ENCODE measurements around the gene CFD. TPM values are rescaled to one million over a fixed set of nuclear protein-coding genes. Genes with fewer than 3 reads are reported as not detected.

Gene CFD
- polyA plus RNA-seq, 1 donor (not counting 4 experiments of a cell fraction or from before 2014, with no cell fraction given): 0.47 TPM

DNA sequence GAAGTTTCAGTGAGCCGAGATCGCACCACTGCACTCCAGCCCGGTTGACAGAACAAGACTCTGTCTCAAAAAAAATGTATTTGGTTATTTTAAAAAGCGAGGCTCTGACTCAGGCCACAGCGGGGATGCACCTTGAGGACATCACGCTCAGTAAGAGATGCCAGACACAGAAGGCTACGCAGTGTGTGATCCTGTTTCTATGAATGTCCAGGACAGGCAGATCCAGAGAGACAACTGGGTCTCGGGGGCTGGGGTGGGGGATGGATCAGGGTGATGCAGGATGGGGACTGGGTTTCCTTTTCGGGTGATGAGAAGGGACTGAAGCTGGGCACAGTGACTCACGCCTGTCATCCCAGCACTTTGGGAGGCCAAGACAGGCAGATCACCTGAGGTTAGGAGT is 28.1 kb downstream of the CFD start:
- Histone ChIP-seq H3K9me1 (ENCODE audit: control insufficient read depth, extremely low read depth, insufficient read depth, low read length) (no peaks in the 10 kb centered on the region), H3K27me3 (ENCODE audit: control insufficient read depth, extremely low read depth, insufficient read depth, low read length) (no peaks in the 10 kb centered on the region), H3K27ac (ENCODE audit: control insufficient read depth, insufficient read depth, low read length) (no peak overlapping the region), H3K9ac (ENCODE audit: control insufficient read depth, extremely low read depth, insufficient read depth, low read length) (no peak overlapping the region), H3K4me2 (ENCODE audit: control insufficient read depth, extremely low read depth, insufficient read depth, low read depth, low read length) (no peak overlapping the region), H2AFZ (ENCODE audit: control insufficient read depth, low read length) (no peak overlapping the region), H3K9me3 (ENCODE audit: control insufficient read depth, low read depth, low read length) (no peaks in the 10 kb centered on the region), H3K4me3 (ENCODE audit: control insufficient read depth in 2 of 3, extremely low read depth in 1 of 3, insufficient read depth in 2 of 3, low read depth in 1 of 3, low read length in 3 of 3) (no peak overlapping the region), H3K79me2 (ENCODE audit: control insufficient read depth, insufficient read depth, low read length) (no peaks in the 10 kb centered on the region), H3K36me3 (ENCODE audit: control insufficient read depth in 2 of 2, extremely low read depth in 1 of 2, insufficient read depth in 2 of 2, low read length in 2 of 2) (peaks cover 9 to 13% of the 10 kb centered on the region in 2 experiments), H3K4me1 (ENCODE audit: control insufficient read depth, extremely low read depth, insufficient read depth, low read length) (peaks cover 6% of the 10 kb centered on the region), H4K20me1 (ENCODE audit: control insufficient read depth, extremely low read depth, insufficient read depth, low read length) (peaks cover 2% of the 10 kb centered on the region)
- dilution Hi-C loops (cut with MboI; ENCODE audit: extremely low pct_ligation_motif_present, low sequenced_read_pairs): no loop called here
- TF ChIP-seq EZH2 (IDR thresholded peaks at IDR 0.05; ENCODE audit: low read length): no peak
- TF ChIP-seq, protein P1, sequence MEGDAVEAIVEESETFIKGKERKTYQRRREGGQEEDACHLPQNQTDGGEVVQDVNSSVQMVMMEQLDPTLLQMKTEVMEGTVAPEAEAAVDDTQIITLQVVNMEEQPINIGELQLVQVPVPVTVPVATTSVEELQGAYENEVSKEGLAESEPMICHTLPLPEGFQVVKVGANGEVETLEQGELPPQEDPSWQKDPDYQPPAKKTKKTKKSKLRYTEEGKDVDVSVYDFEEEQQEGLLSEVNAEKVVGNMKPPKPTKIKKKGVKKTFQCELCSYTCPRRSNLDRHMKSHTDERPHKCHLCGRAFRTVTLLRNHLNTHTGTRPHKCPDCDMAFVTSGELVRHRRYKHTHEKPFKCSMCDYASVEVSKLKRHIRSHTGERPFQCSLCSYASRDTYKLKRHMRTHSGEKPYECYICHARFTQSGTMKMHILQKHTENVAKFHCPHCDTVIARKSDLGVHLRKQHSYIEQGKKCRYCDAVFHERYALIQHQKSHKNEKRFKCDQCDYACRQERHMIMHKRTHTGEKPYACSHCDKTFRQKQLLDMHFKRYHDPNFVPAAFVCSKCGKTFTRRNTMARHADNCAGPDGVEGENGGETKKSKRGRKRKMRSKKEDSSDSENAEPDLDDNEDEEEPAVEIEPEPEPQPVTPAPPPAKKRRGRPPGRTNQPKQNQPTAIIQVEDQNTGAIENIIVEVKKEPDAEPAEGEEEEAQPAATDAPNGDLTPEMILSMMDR (optimal IDR thresholded peaks at IDR 0.05 in 1 of 3, IDR thresholded peaks at IDR 0.05 in 1 of 3, conservative IDR thresholded peaks at IDR 0.05 in 1 of 3; ENCODE audit: extremely low read depth in 1 of 3, insufficient read depth in 2 of 3, low read length in 3 of 3): no peak
- DNase-seq (ENCODE audit: low read depth, low spot score) (no peak), FAIRE-seq (no peak)

DNA sequence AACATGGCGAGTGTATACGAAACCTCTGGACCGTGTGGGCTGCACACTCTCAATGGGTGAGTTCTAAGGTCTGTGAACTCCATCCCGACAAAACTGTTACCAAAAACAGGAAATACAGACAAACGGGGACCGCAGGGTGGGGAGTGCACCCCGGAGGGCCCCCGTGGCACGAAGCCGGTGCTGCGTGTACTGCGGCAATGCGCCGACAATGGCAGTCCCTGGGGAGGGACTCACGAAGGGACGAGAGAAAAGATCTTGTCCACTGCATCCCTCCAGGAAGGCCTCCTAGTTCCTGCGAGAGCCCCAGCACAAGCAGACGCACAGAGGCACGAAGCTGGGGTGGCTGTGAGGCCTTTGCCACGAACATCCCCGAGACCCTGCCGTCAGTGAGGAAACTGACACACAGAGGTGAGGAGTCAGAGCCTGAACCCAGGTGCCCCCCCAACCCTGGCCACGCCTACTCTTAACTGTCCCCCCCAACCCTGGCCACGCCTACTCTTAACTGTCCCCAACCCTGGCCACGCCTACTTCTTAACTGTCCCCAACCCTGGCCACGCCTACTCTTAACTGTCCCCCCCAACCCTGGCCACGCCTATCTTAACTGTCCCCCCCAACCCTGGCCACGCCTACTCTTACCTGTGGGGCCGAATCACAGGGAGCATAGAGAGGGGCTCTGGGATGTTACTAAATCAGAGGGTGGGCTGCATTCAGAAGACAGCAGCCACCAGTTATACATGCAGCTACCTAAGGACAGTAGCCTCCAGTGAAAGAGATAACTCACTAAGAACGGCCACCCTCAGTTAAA is 29.3 kb downstream of the CFD start:
- Histone ChIP-seq H3K4me1 (ENCODE audit: control insufficient read depth, extremely low read depth, insufficient read depth, low read length) (peaks cover 2% of the 10 kb centered on the region), H3K79me2 (ENCODE audit: control insufficient read depth, insufficient read depth, low read length) (no peaks in the 10 kb centered on the region), H3K9me1 (ENCODE audit: control insufficient read depth, extremely low read depth, insufficient read depth, low read length) (no peaks in the 10 kb centered on the region), H2AFZ (ENCODE audit: control insufficient read depth, low read length) (no peak overlapping the region), H3K4me2 (ENCODE audit: control insufficient read depth, extremely low read depth, insufficient read depth, low read depth, low read length) (no peak overlapping the region), H3K9ac (ENCODE audit: control insufficient read depth, extremely low read depth, insufficient read depth, low read length) (no peak overlapping the region), H3K36me3 (ENCODE audit: control insufficient read depth in 2 of 2, extremely low read depth in 1 of 2, insufficient read depth in 2 of 2, low read length in 2 of 2) (peaks cover 9 to 10% of the 10 kb centered on the region in 2 experiments), H3K27ac (ENCODE audit: control insufficient read depth, insufficient read depth, low read length) (no peak overlapping the region), H3K4me3 (ENCODE audit: control insufficient read depth in 2 of 3, extremely low read depth in 1 of 3, insufficient read depth in 2 of 3, low read depth in 1 of 3, low read length in 3 of 3) (no peak overlapping the region), H3K9me3 (ENCODE audit: control insufficient read depth, low read depth, low read length) (no peaks in the 10 kb centered on the region), H3K27me3 (ENCODE audit: control insufficient read depth, extremely low read depth, insufficient read depth, low read length) (no peaks in the 10 kb centered on the region), H4K20me1 (ENCODE audit: control insufficient read depth, extremely low read depth, insufficient read depth, low read length) (no peaks in the 10 kb centered on the region)
- no peak for DNase-seq (ENCODE audit: low read depth, low spot score)
- no peak for TF ChIP-seq EZH2 (IDR thresholded peaks at IDR 0.05; ENCODE audit: low read length)
- TF ChIP-seq, protein P1 (optimal IDR thresholded peaks at IDR 0.05 in 1 of 3, IDR thresholded peaks at IDR 0.05 in 1 of 3, conservative IDR thresholded peaks at IDR 0.05 in 1 of 3; ENCODE audit: extremely low read depth in 1 of 3, insufficient read depth in 2 of 3, low read length in 3 of 3): no peak
- dilution Hi-C loops (cut with MboI; ENCODE audit: extremely low pct_ligation_motif_present, low sequenced_read_pairs): no loop called here
- FAIRE-seq: no peak
